HCT116 (cell line): Measurements from ENCODE around the gene RCL1.

Source experiments
- EZH2 ChIP-seq: fragments of 200-600 bp; sonication (generic); IDR thresholded peaks from 2 replicates; pipeline ENCODE4 v1.6.1; 2017; ENCODE audit warnings: antibody characterized with exemption, mixed run types
- POLR2AphosphoS5 ChIP-seq: IDR thresholded peaks from 2 replicates; pipeline ENCODE4 v1.6.1; 2011; ENCODE audit warnings: mild to moderate bottlenecking, low read depth, low read length, moderate library complexity
- SIN3A ChIP-seq: IDR thresholded peaks from 2 replicates; pipeline ENCODE4 v1.6.1; 2012; ENCODE audit warnings: low read depth
- TF ChIP-seq, protein P1 (sequence below), 3 experiments: fragments of 200-600 bp in 1 of 3; sonication (generic) in 1 of 3; IDR thresholded peaks in 2 of 3; conservative IDR thresholded peaks in 1 of 3; 2 replicates each; pipeline ENCODE4 v1.5.1; 2012 to 2017; ENCODE audit warnings: low read depth in 2 of 3, low read length in 2 of 3, antibody characterized with exemption in 1 of 3, borderline replicate concordance in 1 of 3, control low read depth in 1 of 3, mild to moderate bottlenecking in 1 of 3, mixed read lengths in 1 of 3, mixed run types in 1 of 3, moderate library complexity in 1 of 3; ENCODE audit not compliant: insufficient read depth in 1 of 3
- TF ChIP-seq, protein P2 (sequence below): IDR thresholded peaks from 2 replicates; pipeline ENCODE4 v1.6.1; 2012; ENCODE audit warnings: low read depth
- TF ChIP-seq, protein P3 (sequence below): IDR thresholded peaks from 2 replicates; pipeline ENCODE4 v1.6.1; 2011; ENCODE audit warnings: mild to moderate bottlenecking, low read length, moderate library complexity; ENCODE audit not compliant: insufficient replicate concordance; ENCODE audit errors: extremely low read depth
- TF ChIP-seq, protein P4 (sequence below): IDR thresholded peaks from 2 replicates; pipeline ENCODE4 v1.6.1; 2012

DNA sequence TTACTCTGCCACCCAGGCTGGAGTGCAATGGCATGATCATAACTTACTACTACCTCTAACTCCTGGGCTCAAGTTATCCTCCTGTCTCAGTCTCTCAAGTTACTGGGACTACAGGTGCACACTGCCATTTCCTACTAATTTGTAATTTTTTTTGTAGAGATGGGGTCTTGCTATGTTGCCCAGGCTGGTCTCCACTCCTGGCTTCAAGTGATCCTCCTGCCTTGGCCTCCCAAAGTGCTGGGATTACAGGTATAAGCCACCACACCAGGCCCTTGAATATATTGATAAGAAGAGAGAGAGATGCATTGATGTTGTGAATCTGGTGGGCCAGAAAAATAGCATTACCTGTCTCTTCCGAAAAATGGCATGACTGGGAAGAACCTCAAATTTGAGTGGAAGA, 21.0 kb upstream of the RCL1 start:
- TF ChIP-seq, protein P1, sequence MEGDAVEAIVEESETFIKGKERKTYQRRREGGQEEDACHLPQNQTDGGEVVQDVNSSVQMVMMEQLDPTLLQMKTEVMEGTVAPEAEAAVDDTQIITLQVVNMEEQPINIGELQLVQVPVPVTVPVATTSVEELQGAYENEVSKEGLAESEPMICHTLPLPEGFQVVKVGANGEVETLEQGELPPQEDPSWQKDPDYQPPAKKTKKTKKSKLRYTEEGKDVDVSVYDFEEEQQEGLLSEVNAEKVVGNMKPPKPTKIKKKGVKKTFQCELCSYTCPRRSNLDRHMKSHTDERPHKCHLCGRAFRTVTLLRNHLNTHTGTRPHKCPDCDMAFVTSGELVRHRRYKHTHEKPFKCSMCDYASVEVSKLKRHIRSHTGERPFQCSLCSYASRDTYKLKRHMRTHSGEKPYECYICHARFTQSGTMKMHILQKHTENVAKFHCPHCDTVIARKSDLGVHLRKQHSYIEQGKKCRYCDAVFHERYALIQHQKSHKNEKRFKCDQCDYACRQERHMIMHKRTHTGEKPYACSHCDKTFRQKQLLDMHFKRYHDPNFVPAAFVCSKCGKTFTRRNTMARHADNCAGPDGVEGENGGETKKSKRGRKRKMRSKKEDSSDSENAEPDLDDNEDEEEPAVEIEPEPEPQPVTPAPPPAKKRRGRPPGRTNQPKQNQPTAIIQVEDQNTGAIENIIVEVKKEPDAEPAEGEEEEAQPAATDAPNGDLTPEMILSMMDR (IDR thresholded peaks at IDR 0.05 in 2 of 3, conservative IDR thresholded peaks at IDR 0.05 in 1 of 3; ENCODE audit: borderline replicate concordance in 1 of 3, insufficient read depth in 1 of 3, low read depth in 2 of 3, low read length in 2 of 3): no peak
- TF ChIP-seq, protein P2, sequence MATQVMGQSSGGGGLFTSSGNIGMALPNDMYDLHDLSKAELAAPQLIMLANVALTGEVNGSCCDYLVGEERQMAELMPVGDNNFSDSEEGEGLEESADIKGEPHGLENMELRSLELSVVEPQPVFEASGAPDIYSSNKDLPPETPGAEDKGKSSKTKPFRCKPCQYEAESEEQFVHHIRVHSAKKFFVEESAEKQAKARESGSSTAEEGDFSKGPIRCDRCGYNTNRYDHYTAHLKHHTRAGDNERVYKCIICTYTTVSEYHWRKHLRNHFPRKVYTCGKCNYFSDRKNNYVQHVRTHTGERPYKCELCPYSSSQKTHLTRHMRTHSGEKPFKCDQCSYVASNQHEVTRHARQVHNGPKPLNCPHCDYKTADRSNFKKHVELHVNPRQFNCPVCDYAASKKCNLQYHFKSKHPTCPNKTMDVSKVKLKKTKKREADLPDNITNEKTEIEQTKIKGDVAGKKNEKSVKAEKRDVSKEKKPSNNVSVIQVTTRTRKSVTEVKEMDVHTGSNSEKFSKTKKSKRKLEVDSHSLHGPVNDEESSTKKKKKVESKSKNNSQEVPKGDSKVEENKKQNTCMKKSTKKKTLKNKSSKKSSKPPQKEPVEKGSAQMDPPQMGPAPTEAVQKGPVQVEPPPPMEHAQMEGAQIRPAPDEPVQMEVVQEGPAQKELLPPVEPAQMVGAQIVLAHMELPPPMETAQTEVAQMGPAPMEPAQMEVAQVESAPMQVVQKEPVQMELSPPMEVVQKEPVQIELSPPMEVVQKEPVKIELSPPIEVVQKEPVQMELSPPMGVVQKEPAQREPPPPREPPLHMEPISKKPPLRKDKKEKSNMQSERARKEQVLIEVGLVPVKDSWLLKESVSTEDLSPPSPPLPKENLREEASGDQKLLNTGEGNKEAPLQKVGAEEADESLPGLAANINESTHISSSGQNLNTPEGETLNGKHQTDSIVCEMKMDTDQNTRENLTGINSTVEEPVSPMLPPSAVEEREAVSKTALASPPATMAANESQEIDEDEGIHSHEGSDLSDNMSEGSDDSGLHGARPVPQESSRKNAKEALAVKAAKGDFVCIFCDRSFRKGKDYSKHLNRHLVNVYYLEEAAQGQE: no peak
- TF ChIP-seq SIN3A: no peak
- TF ChIP-seq EZH2: no peak
- TF ChIP-seq, protein P3, sequence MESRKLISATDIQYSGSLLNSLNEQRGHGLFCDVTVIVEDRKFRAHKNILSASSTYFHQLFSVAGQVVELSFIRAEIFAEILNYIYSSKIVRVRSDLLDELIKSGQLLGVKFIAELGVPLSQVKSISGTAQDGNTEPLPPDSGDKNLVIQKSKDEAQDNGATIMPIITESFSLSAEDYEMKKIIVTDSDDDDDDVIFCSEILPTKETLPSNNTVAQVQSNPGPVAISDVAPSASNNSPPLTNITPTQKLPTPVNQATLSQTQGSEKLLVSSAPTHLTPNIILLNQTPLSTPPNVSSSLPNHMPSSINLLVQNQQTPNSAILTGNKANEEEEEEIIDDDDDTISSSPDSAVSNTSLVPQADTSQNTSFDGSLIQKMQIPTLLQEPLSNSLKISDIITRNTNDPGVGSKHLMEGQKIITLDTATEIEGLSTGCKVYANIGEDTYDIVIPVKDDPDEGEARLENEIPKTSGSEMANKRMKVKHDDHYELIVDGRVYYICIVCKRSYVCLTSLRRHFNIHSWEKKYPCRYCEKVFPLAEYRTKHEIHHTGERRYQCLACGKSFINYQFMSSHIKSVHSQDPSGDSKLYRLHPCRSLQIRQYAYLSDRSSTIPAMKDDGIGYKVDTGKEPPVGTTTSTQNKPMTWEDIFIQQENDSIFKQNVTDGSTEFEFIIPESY: no peak
- TF ChIP-seq POLR2AphosphoS5: no peak
- TF ChIP-seq, protein P4, sequence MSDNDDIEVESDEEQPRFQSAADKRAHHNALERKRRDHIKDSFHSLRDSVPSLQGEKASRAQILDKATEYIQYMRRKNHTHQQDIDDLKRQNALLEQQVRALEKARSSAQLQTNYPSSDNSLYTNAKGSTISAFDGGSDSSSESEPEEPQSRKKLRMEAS: no peak
